HTR-8/SVneo (cell line): Measurements from ENCODE around the gene SH2D1B.
A peak's percentile ranks its signal among the peaks of the same experiment; 100 is the strongest.

Source experiments
- DNase-seq: peaks from one replicate; pipeline ENCODE4 v3.0.0; 2011; ENCODE audit warnings: low spot score, mixed read lengths; ENCODE audit not compliant: insufficient read length
- FAIRE-seq: peaks from 2 replicates; lab custom pipeline; 2011; peaks lifted over from hg19 to GRCh38; lab: Jason Lieb, UNC

Gene SH2D1B

DNA sequence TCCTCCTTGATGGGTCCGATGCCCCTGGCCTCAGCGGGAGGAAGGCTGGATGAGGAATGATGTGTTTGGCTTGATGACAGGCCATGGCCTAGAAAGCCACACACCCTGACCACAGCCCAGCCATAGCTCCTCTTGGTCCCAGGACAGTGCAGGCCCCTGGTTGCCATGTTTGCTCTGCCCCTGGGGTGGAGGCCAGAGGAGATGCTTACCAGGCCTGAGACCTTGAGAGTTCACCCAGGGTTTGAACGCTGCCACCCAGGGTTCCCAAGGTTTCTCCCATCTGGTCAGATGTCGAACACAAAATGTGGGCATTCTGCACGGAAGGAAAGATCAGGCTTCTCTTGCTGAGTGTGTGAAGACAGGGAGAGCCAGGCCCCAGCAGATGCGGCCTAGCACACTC is 27.8 kb downstream of the SH2D1B start:
- FAIRE-seq (no peak), DNase-seq (no peak)

DNA sequence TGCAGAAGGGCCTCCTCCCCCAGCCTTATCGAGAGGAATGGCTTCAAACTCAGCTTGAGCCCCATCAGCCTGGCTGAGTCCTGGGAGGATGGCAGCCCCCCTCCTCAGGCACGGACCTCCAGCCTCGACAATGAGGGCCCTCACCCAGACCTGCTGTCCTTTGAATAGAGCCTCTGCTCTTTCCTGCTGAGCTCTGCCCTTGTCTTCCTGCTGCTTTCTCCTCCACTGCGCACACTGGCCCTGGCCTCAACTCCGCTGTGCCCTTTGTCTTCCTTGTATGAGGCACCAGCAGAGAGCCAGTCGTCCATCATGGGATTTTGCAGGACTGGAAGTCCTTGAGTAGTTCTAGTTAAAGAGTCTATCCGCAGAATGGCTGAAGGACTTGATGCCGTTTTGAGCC is 28.4 kb downstream of the SH2D1B start:
- no peak for DNase-seq
- FAIRE-seq, result no peak

DNA sequence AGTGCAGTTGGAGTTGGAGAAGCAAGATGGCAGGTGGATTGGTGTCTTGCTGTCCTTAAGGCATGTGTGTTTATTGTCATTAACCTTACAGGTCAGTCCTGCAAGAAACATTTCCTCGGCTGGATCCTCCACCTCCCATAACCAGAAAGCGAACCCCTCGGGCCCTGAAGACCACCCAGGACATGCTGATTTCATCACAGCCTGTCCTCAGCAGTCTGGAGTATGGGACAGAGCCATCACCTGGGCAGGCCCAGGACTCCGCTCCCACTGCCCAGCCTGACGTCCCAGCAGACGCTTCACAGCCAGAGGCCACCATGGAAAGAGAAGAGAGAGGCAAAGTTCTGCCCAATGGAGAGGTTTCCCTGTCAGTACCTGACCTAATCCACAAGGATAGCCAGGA is 28.8 kb downstream of the SH2D1B start:
- DNase-seq, result no peak
- no peak for FAIRE-seq

DNA sequence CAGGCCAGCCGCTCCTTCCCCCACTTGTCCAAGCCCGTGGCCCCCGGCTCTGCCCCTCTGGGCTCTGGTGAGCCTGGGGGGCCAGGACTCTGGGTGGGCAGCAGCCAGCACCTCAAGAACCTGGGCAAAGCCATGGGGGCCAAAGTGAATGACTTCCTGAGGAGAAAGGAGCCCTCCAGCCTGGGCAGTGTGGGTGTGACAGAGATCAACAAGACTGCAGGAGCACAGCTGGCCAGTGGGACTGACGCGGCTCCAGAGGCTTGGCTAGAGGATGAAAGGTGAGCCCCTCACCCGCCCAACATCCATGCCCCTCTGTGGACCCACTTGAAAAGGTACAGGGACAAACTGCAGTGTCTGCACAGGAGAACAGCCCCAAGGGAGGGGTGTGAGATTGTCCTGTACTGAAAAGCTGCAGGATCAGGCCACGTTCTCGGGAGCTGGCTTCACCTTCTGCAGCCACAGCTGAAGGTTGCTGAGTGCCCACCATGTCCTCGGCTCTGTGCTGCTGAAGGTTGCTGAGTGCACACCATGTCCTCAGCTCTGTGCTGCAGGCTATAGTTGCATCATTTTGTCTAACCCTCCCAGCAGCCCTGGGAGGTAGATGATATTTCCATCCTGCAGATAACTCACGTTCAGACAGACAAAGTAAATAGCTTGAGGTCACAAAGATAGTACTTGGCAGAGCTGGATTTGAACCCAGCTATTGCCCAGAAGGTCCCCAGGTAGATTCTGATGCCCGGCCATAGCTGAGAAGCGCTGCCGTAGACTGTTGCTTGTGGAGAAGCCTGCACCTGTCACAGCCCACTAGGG is 29.8 kb downstream of the SH2D1B start:
- FAIRE-seq (no peak), DNase-seq (no peak)

DNA sequence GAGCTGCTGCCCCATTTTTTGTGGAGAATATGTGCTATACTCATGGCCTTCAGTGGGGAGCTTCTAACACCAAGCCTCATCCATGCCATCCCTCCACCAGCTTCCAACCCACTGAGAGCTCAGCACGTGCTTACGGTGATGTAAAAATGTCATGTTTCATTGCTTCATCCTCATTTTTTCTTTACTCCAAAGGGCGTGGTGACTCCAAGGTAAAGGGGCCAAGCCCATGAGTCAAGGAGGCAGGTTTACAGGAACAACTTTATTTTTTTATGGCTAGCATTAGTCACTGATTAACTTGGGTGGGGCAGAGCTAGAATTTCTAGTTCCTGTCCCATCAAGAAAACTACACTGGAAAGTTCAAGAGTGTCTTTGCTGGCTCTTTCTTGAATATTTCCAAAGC is 30.6 kb downstream of the SH2D1B start, which contains the start of gene C1orf226:
TSS of gene C1orf226 (plus strand) at position 346 of the 400 bp plus-strand sequence. CDS start 174 bp downstream, outside the sequence.
- no peak for DNase-seq
- no peak for FAIRE-seq

DNA sequence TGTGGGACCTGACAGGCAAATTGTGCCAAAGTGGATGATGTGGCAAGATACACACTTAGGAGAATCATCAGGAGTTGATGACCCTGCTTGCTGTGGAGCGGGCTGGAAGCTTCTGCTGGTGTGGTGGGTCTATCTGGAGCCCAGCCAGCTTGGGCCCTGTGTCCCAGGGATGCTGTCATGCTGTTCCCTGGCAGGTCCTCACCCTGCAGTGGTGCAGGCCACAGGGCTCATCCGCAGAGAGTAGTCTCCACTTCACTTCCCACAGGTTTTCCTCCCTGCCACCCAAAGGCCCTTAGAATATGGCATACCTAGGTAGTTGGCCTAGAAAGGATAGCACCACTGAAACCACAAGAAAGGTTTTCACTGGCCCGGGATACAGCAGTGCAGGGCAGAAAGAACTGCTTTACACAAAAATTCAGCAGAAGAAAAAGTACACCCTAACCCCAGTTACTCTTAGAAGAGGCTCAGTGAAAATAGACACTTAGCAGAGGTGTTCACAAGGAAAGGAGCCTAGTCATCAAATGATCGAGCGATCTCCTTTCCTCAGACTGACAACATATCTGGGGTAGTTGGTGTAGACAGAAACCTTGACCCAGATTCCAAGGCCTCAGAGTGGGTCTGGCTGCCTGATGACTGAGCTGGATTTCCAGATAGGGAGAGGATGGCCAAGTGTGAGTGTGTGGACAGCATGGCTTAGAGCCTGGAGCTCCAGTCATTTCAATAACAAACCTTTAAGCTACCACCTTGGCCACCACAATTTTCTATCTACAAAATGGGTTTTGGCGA is 31.7 kb downstream of the SH2D1B start:
- DNase-seq, result no peak

DNA sequence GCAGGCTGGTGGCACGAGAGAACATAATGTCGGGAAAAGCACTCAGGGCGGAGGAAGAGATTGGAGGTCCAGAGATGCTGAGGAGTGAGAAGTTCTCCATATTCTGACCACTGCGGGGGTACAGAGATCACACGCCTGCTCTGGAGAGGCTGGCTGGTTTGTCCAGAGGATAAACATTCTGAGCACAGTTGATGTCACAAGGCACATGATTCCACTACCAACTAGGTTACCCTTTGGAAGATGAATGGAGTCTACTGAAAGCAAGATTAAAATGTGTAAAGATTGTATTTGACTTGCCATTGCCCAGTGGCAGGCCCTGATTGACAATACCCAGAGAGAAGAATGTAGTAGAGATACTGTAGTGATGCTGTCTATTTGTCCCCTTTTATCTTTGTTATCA is 35.2 kb downstream of the SH2D1B start, which contains the start of gene SPATA46:
TSS of gene SPATA46 (minus strand) at position 164 of the 400 bp plus-strand sequence. CDS start at position 100, 64 bp downstream.
- DNase-seq, result no peak
- FAIRE-seq, result no peak

More for the DNA sequence above, 31.7 kb downstream of the SH2D1B start:
- FAIRE-seq, result no peak

DNA sequence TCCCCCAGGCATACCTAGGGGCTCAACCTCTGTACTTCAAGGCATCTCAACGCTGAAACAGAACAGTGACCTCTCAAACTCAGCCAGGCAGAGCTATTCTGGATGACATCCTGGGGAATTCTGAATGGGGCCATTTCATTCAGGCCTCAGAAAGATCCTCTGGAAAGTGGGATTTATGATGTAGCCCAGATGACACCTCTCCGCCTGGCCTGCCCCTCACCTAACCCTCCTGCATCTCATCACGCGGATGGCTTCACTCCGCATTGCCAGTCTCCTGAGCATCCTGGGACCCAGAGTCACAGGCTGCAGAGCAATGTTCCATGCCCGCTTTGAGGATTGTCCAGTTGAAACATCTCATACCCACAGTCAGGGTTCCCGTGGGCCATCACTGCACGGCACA is 36.5 kb downstream of the SH2D1B start:
- no peak for FAIRE-seq
- no peak for DNase-seq

DNA sequence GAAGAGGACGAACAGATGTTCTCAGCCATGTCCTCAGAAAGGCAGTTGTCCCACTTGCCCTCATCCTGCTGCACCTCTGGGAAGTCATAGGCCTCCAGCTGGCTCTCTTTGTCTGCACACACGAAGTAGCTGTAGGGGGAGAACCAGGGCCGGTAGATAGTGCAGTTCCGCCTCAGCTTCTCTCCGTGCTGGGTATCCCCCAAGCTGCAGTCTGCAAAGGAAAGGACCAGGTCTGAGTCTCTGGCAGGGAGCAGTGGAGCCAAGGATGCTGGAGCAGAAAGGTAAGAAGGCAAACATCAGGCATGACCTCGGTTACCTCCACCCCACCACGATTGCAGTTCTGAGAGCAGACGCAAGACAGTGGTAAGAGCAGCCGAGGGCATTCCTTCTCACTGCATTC is 37.5 kb downstream of the SH2D1B start:
- DNase-seq (no peak), FAIRE-seq (no peak)

DNA sequence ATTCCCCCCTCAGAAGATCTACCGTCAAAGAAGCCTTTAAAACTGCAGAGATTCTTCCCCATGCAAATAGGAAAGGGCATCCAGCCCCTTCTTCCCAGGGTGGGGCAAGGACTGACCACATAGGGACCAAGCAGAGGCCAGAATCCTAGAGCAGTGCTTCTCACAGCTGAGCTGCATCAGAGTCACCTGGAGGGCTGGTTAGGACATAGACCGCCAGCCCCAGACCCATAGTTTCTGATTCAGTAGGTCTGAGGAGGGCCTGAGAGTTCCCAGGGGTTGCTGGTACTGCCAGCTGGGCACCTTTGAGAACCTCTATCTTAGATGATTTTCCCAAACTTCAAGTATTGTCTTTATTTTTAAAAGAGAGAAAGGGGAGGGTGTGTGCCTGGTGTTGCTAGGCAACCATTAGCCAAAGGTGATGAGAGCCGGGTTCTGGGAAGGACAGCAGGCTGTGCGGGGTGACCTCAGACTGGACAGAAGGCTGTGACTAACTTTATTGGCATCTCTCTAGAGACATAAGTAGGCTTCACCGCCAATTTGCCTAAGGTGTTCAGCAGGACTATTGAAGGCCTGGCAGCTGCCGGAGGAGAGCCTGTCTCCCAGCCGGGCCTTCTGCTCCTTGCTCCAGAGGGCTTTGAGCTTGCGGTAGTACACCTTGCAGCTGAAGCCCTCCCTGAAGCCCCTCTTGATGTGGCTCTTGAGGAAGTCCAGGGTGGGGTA is 38.2 kb downstream of the SH2D1B start:
- DNase-seq, result peak; percentile 61
- no peak for FAIRE-seq

DNA sequence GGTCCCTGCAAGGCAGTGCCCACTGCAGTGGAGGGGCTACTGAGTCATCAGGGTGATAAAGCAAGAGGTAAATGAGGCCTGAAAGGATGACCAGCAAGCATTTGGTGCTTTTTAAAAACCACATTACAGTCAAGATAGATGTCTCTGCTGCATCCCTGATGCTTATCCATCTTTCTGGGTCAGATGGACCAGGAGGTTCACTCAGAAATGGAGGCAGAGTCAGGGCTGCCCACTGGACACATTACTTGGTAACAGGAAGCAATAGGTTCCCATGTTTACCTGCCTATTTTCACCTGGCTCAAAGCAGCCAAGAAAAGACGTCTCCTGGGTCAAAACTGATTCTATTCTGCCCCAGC is 38.9 kb downstream of the SH2D1B start:
- no peak for DNase-seq
- FAIRE-seq, result no peak

DNA sequence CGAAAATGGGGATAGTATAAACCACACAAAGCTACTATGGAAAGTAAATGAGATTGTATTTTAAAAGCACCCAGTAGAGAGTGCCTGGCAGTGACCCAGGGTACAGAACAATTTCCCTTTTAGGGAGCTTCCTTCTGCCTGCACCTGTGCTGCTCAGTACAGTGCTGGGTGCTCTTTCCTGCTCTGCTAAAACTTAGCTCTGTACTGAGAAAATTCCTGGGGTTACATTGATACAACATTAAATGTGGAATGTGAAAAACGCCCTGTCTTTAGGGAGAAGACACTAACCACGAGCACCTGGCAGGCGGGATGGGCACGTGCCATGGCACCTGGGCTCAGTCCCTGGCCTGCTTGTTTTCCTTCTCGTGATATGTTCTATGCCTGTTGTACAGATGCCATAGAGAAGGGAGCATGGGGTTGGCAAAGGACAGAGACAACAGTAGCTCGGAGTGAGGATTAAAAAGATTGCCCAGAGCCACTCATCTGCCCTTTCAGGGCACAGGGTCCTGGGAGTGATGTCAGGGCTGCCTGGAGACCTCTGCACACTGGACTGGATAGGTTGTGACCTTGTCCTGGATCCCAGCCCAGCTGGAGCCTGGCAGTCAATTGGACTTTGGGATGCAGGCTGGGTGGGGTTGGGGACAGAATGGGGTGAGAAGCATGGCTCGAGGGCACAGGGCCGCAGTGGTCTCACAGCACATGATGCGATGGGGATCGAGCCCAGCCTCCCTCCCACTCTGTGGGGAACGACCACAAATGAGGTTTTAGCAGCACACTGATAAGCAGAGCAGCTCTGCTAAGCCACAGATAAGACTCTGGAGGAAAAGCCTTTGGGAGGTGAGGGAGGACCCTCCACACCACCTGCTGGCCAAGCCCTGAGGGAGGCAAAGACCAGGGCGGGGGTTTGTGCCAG is 39.5 kb downstream of the SH2D1B start:
- no peak for FAIRE-seq
- no peak for DNase-seq

DNA sequence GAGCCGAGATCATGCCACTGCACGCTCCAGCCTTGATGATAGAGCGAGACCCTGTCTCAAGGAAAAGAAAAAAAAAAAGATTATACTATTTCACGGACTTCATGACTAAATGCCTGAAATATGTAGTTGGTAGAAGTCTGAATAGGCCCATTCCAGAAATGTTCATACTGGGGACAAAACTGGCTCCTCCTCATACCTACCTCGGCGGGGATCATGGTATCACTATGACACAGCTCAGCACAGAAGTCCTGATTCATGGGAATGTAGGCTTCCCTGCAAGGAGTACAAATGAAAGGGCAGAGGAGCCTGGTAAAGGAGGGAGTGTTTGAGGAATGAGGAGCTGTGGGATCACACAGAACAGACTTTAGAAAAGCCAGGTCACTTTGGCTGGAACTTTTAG is 40.3 kb downstream of the SH2D1B start:
- DNase-seq (no peak), FAIRE-seq (no peak)

DNA sequence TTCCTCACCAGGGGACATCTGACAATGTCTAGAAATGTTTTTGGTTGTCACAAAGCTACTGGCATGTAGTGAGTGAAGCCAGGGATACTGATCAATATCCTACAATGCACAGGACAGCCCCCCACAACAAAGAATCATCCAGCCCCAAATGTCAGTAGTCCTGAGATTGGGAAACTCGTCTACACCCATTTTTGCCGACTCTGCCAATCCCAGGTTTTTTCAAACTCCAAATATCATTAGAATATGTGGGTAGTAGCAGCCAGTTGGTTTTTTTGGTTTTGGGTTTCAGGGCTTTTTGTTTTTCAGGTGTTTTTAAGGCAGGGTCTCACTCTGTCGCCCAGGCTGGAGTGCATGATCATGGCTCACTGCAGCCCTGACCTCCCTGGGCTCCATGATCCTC is 41.2 kb downstream of the SH2D1B start:
- no peak for DNase-seq
- no peak for FAIRE-seq

DNA sequence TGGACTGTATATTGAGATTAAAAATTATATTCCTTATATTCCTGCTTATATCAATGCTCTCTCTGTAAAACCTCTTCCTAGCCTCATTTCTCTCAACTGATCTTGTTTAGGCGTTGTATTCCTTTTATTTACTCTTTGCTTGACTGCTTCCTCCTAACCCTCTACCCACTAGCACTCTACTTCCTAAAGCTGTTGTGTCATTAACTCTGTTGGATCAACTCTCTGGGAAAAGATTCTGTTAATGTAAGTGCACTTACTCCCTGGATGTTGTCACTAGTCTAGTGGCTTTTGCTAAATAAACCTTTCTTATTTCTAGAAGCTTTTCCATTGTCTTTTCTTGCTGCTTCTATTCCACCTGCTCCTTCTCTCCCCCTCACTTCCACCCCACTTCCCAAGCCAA is 41.8 kb downstream of the SH2D1B start:
- DNase-seq (no peak), FAIRE-seq (no peak)

DNA sequence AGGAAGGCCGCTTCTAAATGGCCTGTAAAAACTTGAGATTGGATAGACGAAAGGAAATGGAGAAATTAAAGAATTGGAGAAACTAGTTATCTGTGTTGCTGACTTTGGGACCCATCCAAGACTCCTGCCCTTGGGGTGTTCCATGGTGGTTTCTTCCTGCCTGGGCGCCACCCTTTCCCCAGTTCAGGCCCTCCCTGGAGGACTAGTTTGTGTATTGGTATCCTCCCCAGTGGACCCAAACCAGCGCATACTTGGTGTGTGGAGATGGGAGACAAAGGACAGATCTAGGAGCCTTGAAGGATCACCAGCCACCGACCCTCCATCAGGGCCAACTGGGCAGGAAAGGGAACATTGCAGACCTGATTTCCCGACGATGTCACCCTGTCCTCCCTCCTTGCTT is 42.4 kb downstream of the SH2D1B start:
- DNase-seq, result no peak
- FAIRE-seq, result no peak

DNA sequence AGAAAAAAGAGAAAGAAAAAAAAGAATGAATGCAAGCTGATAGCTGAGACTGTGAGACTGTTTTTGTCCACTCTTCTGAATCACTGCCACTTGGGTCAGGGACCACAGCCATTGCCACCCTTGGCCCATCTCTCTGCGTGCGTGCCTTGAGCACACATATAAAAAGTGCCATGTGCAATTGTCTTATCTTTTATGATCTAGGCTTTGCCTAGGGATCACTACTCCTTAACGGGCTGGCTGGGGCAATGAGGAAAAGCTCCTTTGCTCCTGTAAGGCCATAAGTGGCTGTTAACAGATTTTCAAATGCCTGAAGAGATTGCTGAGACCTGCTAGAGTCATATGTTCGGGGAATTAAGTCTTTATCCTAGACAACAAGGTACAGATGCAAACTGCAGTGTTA is 43.5 kb downstream of the SH2D1B start:
- DNase-seq (no peak), FAIRE-seq (no peak)

DNA sequence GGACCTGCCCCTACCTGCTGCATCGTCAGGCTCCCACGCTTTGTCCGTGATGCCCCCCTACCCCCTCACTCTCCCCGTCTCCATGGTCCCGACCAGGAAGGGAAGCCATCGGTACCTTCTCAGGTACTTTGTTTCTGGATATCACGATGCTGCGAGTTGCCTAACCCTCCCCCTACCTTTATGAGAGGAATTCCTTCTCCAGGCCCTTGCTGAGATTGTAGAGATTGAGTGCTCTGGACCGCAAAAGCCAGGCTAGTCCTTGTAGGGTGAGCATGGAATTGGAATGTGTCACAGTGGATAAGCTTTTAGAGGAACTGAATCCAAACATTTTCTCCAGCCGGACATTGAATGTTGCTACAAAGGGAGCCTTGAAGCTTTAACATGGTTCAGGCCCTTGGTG is 44.2 kb downstream of the SH2D1B start:
- FAIRE-seq, result no peak

DNA sequence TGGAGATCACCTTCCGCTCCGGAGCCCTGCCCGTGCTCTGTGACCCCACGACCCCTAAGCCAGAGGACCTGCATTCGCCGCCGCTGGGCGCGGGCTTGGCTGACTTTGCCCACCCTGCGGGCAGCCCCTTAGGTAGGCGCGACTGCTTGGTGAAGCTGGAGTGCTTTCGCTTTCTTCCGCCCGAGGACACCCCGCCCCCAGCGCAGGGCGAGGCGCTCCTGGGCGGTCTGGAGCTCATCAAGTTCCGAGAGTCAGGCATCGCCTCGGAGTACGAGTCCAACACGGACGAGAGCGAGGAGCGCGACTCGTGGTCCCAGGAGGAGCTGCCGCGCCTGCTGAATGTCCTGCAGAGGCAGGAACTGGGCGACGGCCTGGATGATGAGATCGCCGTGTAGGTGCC is 44.9 kb downstream of the SH2D1B start:
- FAIRE-seq, result no peak

More for the DNA sequence above, 44.2 kb downstream of the SH2D1B start:
- DNase-seq, result no peak

DNA sequence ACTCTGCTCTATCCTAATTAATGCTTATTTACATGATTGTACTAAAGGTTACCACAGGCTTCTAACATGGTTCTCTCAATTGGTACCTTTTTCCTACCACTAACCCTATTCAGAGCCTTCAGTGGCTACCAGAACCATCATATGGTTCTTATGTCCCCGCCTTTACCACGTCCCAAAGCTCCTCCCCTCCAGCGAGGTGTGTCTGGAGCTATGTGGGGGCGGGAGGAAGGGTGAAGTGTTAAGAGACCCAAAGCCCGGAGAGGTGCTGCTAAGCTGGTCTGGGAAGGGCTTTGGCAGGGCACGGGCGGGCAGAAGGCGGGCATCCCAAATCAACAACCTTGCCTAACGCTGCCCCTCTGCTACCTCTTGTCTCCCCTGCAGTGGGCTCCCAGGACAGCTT is 45.3 kb downstream of the SH2D1B start:
- FAIRE-seq, result no peak

More for the DNA sequence above, 44.9 kb downstream of the SH2D1B start:
- DNase-seq, result no peak

More for the DNA sequence above, 45.3 kb downstream of the SH2D1B start:
- DNase-seq, result no peak
